Measurements from ENCODE around the gene PITPNC1.
"Not testable (repeated sequence)": the region's sequence is repeated elsewhere in the genome, so short reads cannot be mapped to it uniquely, and the experiment has no call there.

The PITPNC1 gene

GRCh38 chr17:67639979-67640378 lies 262.9 kb downstream of the PITPNC1 start:
- H3K4me3 ChIP-seq (ENCODE audit: low read depth, low read length): no peak overlapping the region
- no peak for DNase-seq (ENCODE audit: low read depth)
- no peak for TF ChIP-seq CTCF (IDR thresholded peaks at IDR 0.05; ENCODE audit: low read depth, low read length, missing control alignments)

DNA sequence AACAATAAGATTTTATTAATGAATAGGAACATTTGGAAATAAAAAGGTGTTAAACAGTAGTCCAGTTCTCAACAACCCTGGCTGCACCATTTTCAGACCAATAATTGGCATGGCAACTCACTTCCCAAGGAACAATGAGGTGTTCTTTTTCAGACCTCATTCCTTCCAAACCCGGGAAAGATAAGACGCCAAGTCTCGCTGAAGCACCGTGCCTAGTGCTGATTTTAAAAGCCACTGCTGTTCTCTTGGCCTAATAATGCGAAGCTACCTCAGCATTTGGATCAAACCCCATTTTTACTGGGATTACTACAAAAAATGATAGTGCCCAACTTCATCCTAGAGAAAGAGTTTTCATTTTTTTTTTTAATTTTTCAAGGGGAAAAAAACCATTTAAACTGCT lies 265.4 kb downstream of the PITPNC1 start:
- no peak overlapping the region for H3K4me3 ChIP-seq (ENCODE audit: low read depth, low read length)
- TF ChIP-seq CTCF (IDR thresholded peaks at IDR 0.05; ENCODE audit: low read depth, low read length, missing control alignments): no peak
- DNase-seq (ENCODE audit: low read depth): no peak

- no peak for TF ChIP-seq CTCF (IDR thresholded peaks at IDR 0.05; ENCODE audit: low read depth, low read length, missing control alignments)
- DNase-seq (ENCODE audit: low read depth): no peak
- no peak overlapping the region for H3K4me3 ChIP-seq (ENCODE audit: low read depth, low read length)
Measured at GRCh38 chr17:67644061-67644460, 267.0 kb downstream of the PITPNC1 start.

- H3K4me3 ChIP-seq (ENCODE audit: low read depth, low read length): not testable (repeated sequence)
Measured at GRCh38 chr17:67645195-67645594, 268.1 kb downstream of the PITPNC1 start.

DNA sequence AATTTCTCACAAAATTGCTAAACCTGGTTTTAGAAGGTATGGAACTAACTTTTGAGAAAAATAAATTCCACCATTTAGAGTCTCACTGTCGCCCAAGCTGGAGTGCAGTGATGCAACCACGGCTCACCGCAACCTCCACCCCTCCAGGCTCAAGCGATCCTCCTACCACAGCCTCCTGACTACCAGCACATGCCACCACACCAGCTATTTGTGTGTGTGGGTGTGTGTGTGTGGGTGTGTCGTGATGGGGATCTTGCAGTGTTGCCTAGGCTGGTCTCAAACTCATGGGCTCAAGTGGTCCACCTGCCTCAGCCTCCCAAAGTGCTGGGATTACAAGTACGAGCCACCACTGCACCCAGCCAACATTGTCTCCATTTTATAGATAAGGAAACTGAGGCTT lies 269.4 kb downstream of the PITPNC1 start:
- no peak for TF ChIP-seq CTCF (IDR thresholded peaks at IDR 0.05; ENCODE audit: low read depth, low read length, missing control alignments)
- DNase-seq (ENCODE audit: low read depth): no peak
- H3K4me3 ChIP-seq (ENCODE audit: low read depth, low read length): no peak overlapping the region

More at GRCh38 chr17:67645195-67645594, 268.1 kb downstream of the PITPNC1 start:
- not testable (repeated sequence) for DNase-seq (ENCODE audit: low read depth)

DNA sequence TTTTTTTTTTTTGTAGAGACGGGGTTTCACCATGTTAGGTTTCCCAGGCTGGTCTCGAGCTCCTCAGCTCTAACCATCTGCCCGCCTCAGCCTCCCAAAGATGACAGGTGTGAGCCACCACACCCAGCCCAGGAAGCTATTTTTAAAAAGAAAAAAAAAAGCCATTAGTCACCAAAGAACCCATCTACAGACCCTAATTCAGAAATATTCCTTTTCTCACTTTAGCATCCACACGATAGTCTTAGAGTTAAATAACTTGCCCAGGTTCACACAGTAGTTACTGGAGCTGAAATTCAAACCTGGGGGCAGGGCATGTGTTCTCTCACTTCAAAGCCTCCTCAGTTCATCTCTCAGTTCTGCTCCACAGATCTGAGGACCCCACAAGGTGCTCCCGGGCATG lies 270.4 kb downstream of the PITPNC1 start:
- DNase-seq (ENCODE audit: low read depth): peak; percentile 72
- H3K4me3 ChIP-seq (ENCODE audit: low read depth, low read length): no peak overlapping the region
- no peak for TF ChIP-seq CTCF (IDR thresholded peaks at IDR 0.05; ENCODE audit: low read depth, low read length, missing control alignments)

- DNase-seq (ENCODE audit: low read depth): no peak
- no peak for TF ChIP-seq CTCF (IDR thresholded peaks at IDR 0.05; ENCODE audit: low read depth, low read length, missing control alignments)
- H3K4me3 ChIP-seq (ENCODE audit: low read depth, low read length): no peak overlapping the region
Measured at GRCh38 chr17:67648032-67648905, 271.2 kb downstream of the PITPNC1 start.

DNA sequence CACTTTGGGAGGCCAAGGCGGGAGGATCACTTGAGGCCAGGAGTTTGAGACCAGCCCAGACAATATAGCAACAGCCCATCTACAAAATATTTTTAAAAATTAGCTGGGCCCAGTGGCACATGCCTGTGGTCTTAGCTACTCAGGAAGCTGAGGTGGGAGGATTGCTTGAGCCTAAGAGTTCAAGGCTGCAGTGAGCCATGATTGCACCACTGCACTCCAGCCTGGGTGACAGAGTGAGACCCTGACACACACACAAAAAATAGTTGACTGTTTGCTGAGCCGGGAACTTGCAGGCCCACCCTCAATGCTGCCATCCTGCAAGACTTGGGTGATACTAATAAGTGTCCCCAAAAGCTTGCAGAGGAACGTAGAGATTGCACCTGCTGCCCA lies 271.8 kb downstream of the PITPNC1 start:
- DNase-seq (ENCODE audit: low read depth); H3K4me3 ChIP-seq (ENCODE audit: low read depth, low read length): not testable (repeated sequence)

Measured in GM12864 (cell line).